H1 (cell line): ENCODE measurements around the gene RDM1. TPM values are rescaled to one million over a fixed set of nuclear protein-coding genes. Genes with fewer than 3 reads are reported as not detected.

ENCODE experiments used
- BRCA1 ChIP-seq: IDR thresholded peaks from 2 replicates; pipeline ENCODE4 v1.6.1; 2012; ENCODE audit warnings: low read depth, low read length, improper control_type of control experiment
- CEBPB ChIP-seq: IDR thresholded peaks from 2 replicates; pipeline ENCODE4 v1.6.1; 2012; ENCODE audit warnings: low read depth, low read length
- CHD7 ChIP-seq: fragments of 300-600 bp; sonication (generic); IDR thresholded peaks from 2 replicates; pipeline ENCODE4 v1.7.1; 2012; ENCODE audit warnings: low read length, moderate library complexity, mild to moderate bottlenecking, inconsistent platforms; ENCODE audit not compliant: insufficient replicate concordance
- MAFK ChIP-seq: IDR thresholded peaks from 2 replicates; pipeline ENCODE4 v1.6.1; 2012; ENCODE audit warnings: low read depth, mild to moderate bottlenecking, improper control_type of control experiment, low read length
- PHF8 ChIP-seq: fragments of 200-600 bp; sonication (generic); conservative IDR thresholded peaks from 2 replicates; pipeline ENCODE4 v1.7.1; 2012; ENCODE audit warnings: low read depth, mild to moderate bottlenecking, inconsistent platforms, low read length, moderate library complexity
- SIN3A ChIP-seq, 2 experiments: IDR thresholded peaks in 1 of 2; conservative IDR thresholded peaks in 1 of 2; 2 replicates each; pipeline ENCODE4 v1.6.1; 2011 to 2012; ENCODE audit warnings: low read length in 2 of 2, improper control_type of control experiment in 1 of 2, low read depth in 1 of 2, mild to moderate bottlenecking in 1 of 2
- SIX5 ChIP-seq: IDR thresholded peaks from 2 replicates; pipeline ENCODE4 v1.6.1; 2011; ENCODE audit warnings: mild to moderate bottlenecking, low read depth, low read length
- polyA plus RNA-seq, 7 experiments: library from polyadenylated mRNA; depleted of rRNA in 3 of 7; stranded (reverse) in 5 of 7; unstranded in 2 of 7; fragments of >200 nt in 5 of 7; fragments of 200-250 nt in 2 of 7; gene quantifications; 1 replicate in 5 of 7; 2 replicates in 1 of 7; 4 replicates in 1 of 7; pipeline versions ENCODE4 v1.2.1 to v1.2.3, GENCODE V29; 2011 to 2013; ENCODE audit warnings: missing spikeins in 2 of 7, mixed read lengths in 2 of 7
- total RNA-seq: library from RNA; stranded (reverse); fragmentation: NEBNext Ultra II Directional; extraction: Animal tissue kit (Norgen Biotek cat#: 25700); gene quantifications from 2 replicates; pipeline ENCODE4 v1.2.1, GENCODE V29; 2021

RDM1 gene
- total and polyA plus RNA-seq, 2 of the 8 experiments (the other 6 are each of a cell fraction or from before 2014, with no cell fraction given) = 7.3 to 9.7 TPM

GRCh38 chr17:35930211-35931065 is at the start of gene RDM1 (continued):
- TF ChIP-seq CHD7 (no peak), SIN3A (conservative IDR thresholded peaks at IDR 0.05 in 1 of 2, IDR thresholded peaks at IDR 0.05 in 1 of 2; ENCODE audit: low read depth in 1 of 2, low read length in 2 of 2) (no peak; a peak in 1 of 4 replicates), SIX5 (no peak), MAFK (no peak), PHF8 (peak; percentile 57; the same call in 1 of the 2 replicates), BRCA1 (no peak), CEBPB (no peak)
